ENCODE measurements around the gene MT1B.

GRCh38 chr16:56613706-56614105 lies 38.0 kb upstream of the MT1B start:
- TF ChIP-seq CTCF (IDR thresholded peaks at IDR 0.05; ENCODE audit: low read depth, low read length) (no peak), EZH2phosphoT487 (IDR thresholded peaks at IDR 0.05; ENCODE audit: low read depth) (no peak)

Measured in OCI-LY3 (cell line).